ENCODE data around the gene TSPO.

- TF ChIP-seq EP300 (IDR thresholded peaks at IDR 0.05; ENCODE audit: low read depth), result no peak
- TF ChIP-seq POLR2AphosphoS5 (IDR thresholded peaks at IDR 0.05), result no peak
- TF ChIP-seq CTCF (IDR thresholded peaks at IDR 0.05), result no peak
Measured at GRCh38 chr22:43116932-43117331, 34.4 kb upstream of the TSPO start.
